ENCODE data around the gene MYCL. TPM values are rescaled to one million over a fixed set of nuclear protein-coding genes. Genes with fewer than 3 reads are reported as not detected.

Gene MYCL
- total RNA-seq, 3 donors from 2014 or later = 0.08 to 0.38 (median 0.18) TPM

Other genes starting within 250 kb of the MYCL start
- gene NT5C1A, start 229.8 kb downstream of the MYCL start, total RNA-seq = not detected
- under 1 TPM; 0.05 to 0.38 (median 0.33) TPM for gene HPCAL4, start 210.5 kb downstream of the MYCL start, total RNA-seq
- gene PPIE, start 163.0 kb downstream of the MYCL start, total RNA-seq = 10 to 100 TPM; 54.0 to 65.4 (median 63.2) TPM
- gene OXCT2, start 130.6 kb downstream of the MYCL start, total RNA-seq = 1 to 10 TPM; 1.7 to 3.9 (median 2.2) TPM
- under 1 TPM; 0.23 to 0.30 (median 0.24) TPM for gene BMP8B, start 113.1 kb downstream of the MYCL start, total RNA-seq
- gene TRIT1, start 18.4 kb downstream of the MYCL start, total RNA-seq = 10 to 100 TPM; 28.6 to 30.8 (median 30.6) TPM
- gene MFSD2A, start 53.2 kb upstream of the MYCL start, total RNA-seq = 10 to 100 TPM; 31.0 to 35.6 (median 31.8) TPM
- 100 to 1,000 TPM; 349 to 426 (median 389) TPM for gene CAP1, start 138.8 kb upstream of the MYCL start, total RNA-seq
- gene PPT1, start 195.3 kb upstream of the MYCL start, total RNA-seq = 100 to 1,000 TPM in 2 of 3 donors, 10 to 100 TPM in 1; 96.8 to 118 (median 109) TPM